GM19023 (cell line): Measurements from ENCODE around the gene TNFSF13.
"Not testable (repeated sequence)": the region's sequence is repeated elsewhere in the genome, so short reads cannot be mapped to it uniquely, and the experiment has no call there.

Experiments
- ATAC-seq: cut with Tn5 transposase; IDR thresholded peaks from one replicate; pipeline ENCODE4 v1.9.1; 2021; ENCODE audit warnings: mild to moderate bottlenecking, moderate library complexity; ENCODE audit not compliant: unreplicated experiment

Gene TNFSF13

DNA sequence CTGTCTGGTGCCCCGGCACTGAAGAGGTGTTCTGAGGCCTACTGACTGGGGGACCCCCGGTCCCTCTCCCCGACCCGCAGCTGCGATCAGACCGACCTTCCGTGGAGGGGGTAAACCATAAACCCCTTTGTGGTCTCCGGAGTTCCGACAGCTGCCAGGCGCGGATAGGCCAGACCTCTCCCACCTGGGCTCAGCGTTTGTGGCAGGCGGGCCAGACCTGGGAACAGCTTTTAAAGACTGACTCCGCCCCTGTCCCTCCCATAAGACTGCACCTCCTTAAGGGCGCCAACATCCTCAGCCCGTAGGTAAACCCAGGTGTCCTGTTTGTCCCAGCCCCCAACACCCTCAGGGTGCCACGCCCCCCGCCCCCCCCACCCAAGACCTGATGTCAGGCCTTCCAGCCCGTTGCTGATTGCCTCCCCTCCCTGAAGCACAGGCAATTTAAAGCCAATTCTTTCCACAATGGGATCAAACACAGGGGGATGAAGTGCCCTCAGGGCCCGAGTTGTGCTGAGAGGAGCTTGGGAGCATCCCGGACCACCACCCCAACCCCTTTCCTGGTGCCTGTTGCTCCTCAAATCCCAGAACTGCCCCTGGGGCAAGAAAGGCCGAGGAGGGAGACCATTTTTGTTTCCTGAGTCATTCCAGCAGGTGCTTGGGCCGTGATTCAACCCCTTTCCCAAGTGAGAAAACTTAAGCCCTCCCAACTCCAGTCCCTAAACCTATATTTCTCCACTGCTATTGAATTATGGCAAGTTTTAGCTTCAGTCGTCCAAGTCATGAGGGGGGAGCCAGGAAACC is 31.5 kb downstream of the TNFSF13 start, which contains the start of gene SOX15:
SOX15 (minus strand) TSS at position 204 of the 801 bp plus-strand sequence. CDS start 418 bp downstream, outside the sequence.
- no peak for ATAC-seq

GRCh38 chr17:7590743-7591142 is 32.2 kb downstream of the TNFSF13 start:
- ATAC-seq = no peak

- ATAC-seq = no peak
Observed at GRCh38 chr17:7591596-7591995, 33.0 kb downstream of the TNFSF13 start.

DNA sequence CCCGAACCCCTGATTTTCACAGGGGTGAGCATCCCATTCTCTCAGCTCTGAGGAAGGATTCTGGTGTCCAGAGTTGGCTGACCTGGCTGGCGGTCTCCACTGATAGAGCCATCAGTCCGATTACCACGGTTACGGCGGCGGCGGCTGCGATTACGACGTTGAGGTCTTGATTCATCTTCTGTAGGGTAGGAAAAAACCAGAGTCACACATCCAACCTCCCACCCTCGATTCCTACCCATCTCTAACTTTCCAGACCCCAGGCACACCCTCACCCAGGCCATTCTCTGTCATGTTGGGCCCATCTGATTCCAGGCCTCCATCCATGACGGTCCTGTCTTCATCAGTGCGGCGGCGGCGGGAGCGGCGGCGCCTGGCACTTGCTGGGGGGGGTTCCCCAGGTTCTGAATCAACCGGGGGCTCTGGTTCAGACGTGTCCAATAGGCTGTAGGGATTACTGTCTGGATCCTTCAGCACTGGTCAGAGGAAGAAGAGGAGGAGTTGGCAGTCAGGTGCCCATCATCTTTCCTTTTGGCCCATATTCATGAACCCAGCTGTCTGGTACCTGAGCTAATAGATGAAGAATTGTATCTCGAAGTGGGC is 34.0 kb downstream of the TNFSF13 start:
- no peak for ATAC-seq

DNA sequence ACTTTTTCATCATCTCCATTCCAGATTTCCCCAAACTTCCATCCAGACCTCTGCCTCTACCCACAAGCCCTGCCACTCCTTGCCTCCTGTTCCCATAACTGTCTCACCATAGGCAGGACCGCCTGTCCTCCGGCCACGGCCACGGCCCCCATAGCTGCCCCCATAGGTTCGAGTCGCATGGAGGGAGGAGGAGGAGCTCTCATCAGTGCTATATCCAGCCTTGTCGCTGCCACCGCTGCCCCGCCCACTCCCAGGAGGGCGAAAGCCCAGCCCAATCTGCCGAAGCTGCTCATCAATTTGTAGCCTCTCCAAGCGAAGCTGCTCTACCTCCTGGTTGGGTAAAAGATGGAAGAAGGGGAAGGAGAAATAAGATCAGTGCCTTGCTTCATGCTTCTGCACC is 34.7 kb downstream of the TNFSF13 start:
- ATAC-seq = no peak

DNA sequence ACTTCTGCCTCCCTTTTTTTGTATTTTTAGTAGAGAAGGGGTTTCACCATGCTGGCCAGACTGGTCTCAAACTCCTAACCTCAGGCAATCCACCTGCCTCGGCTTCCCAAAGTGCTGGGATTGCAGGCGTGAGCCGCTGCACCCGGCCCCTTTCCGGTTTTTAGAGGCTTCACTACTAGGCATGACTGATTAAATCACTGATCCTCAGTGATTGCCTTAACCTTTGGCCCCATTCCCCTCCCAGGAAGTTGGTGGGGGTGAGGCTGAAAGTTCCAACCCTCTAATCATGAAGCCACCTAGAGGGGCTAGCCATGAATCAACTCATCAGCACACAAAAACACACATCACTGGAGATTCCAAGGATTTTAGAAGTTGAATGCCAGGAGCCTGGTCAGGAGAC is 39.0 kb downstream of the TNFSF13 start:
- ATAC-seq = not testable (repeated sequence)

DNA sequence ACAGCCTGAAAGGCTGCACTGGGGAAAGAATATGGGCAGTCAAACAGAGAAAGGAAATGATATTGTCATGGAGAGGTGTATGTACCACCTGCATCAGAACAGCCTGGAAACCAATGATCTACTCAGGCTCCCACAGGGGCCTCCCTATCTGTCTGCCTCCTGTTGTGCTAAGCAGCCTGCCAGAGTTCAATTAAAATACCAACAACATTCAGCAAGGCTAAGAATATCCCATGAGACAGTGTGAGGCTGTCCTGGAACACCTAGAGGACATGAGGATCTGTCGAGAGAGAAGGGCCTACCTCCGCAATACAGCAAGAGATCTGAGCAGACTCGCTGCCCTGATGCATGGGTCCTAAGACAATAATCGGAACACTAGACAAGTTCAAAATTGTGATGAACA is 47.7 kb downstream of the TNFSF13 start:
- ATAC-seq = no peak

GRCh38 chr17:7610641-7611040 is 52.1 kb downstream of the TNFSF13 start:
- no peak for ATAC-seq
